NCI-H2227 (cell line): ENCODE results near the gene HSD17B1.

ENCODE experiments used
- DNase-seq: peaks from one replicate; lab custom pipeline; 2025; ENCODE audit not compliant: unreplicated experiment; lab: John Stamatoyannopoulos, UW

Gene HSD17B1

DNA sequence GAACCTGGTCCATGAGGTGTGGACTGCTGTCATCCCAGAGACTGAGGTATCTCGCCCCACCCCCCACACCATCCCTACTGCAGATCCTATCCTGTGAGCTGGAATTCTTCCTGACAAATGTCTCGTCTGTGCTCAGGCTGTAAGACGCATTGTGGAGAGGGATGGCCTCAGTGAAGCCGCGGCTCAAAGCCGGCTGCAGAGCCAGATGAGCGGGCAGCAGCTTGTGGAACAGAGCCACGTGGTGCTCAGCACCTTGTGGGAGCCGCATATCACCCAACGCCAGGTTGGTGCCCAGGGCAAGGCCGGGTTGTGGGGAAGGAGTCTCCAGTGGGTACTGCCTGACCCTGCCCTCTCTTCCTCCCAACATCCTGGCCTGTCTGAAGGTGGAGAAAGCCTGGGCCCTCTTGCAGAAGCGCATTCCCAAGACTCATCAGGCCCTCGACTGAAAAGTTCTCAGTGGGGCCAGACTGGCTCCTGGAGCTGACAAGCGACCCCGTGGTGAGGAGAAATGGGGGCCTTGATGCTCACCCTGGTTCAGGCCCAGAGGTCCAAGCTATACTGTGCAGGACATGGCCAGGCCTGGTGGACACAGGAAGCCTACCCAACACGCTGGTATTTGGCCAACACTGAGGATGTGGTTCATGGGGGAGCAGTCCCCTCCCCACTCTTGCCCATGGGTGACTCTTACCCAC is 12.9 kb downstream of the HSD17B1 start:
- no peak for DNase-seq

DNA sequence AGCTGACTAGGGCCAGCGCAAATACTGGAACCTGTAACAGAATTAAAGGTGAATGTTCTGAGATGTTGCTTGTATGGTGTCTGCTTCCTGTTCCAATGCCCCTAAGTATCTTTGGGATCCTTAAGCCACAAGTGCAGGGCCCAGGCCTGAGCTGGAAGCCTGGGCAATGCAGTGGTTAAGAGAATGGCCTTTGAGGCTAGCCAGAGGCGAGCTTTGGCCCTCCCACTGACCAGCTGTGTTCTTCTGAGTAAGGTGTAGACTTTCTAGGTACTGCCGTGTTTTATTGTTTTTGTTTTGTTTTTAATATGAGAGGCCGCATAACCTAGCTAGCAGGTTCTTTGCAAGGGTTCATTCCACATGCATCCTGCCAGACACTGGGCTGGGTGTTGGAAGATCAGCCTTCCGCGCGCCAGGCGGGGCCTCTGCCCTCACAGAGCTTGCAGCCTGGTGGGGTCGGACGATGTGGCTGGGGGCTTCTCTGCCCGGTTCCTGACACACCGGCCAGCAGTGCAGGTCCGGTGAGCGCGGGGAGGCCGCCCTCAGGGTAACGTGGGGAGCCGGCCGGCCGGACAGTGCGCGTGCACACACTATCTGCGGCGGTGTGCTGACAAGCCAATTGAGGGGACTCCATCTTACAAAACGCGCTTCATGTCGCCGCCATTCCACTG is 13.6 kb downstream of the HSD17B1 start:
- peak; percentile 64 for DNase-seq

DNA sequence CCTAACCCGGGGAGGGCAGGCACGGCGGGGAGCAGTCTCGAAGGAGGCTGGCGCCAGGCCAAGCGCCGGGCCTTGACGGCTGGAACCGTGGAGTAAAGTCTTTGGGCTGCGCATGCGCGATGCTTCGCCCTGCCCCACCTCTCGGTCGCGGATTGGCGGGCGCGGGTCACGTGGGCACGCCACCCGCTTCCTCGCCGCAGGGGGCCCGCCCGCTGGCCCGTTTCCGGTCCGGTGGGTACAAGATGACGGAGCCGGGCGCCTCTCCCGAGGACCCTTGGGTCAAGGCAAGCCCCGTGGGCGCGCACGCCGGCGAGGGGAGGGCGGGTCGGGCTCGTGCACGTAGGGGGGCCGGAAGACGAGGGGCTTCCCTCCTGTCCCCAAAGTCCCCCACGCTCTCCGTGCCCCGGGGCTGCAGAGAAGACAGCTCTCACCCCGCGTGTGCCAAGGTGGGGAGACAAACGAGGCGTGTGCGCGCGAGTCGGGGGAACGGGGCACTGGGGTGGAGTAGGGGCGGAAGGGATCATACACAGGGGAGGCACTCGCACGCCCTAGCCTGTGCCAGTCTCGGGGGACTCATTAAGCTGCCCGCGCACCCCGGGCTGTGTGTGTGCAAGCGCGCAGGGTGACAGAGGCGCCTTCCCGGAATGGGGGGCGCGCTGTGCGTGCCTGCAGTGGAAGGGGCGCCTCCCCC is 14.3 kb downstream of the HSD17B1 start, which contains the start of gene MLX:
TSS of gene MLX (plus strand) at position 218 of the 691 bp plus-strand sequence. CDS start at position 243, 25 bp downstream.
- DNase-seq = peak; percentile 98

DNA sequence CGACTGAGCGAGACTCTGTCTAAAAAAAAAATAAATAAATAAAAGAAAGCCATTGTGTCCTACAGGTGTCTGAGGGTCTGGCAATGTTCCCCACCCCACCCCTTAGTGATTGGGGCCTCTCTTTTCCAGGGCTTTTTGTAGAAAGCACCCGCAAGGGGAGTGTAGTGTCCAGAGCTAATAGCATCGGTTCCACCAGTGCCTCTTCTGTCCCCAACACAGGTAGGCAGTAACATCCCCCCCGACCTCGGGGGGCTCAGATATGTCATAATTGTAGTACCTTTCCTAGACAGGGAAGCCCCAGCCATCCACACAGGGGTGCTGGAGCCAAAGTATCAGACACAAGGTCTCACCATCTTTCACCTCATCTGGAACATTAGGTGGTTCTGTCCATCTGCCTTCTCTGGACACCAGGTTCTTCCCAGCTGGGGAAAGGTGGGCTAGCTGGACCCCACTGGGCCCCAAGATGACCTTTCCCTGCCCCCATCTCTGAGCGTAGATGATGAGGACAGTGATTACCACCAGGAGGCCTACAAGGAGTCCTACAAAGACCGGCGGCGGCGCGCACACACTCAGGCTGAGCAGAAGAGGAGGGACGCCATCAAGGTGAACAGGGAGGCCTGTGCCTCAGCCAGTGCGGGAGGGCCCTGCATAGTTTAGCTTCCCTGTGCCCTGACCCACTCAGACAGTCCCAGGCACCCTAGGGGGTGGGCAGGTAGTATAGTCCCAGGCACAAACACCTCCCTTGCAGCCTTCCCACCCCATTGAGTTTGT is 15.8 kb downstream of the HSD17B1 start:
- DNase-seq = no peak

DNA sequence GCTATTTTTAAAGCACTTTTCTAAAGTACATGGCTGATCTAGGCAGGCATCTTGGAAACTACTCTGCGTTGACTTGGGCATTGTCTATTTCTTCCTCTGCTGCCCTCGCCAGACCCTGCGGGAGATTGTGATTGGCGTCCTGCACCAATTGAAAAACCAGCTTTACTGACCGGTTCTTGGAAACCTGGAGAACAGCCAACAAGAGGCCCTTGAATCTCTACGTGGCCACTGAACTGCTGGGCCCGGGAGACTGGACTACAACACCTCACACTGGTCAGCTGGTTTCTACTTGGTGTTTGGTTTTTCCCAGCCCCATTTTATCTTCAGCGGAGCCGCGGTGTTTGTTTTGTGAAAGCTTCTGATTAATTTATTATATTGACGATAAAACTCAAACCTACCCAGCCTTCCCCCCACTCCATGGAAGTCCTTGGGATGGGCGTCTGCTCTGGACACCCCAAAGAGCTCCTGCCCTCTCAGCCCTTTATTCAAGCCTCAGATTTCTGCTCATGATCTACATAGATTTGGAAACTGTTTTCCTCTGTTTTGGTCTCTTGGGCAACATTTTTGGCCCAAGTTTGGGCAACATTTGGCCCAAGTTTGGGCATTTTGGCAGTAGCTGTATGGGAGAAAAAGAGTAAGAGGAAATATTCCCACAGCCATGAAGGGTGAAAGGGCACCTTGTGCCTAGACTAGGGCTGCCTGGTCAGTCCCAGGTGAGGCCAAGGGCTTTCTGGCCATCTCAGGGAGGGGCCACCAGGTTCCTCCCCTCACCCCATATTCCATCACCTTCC is 18.9 kb downstream of the HSD17B1 start:
- peak; percentile 50 for DNase-seq

DNA sequence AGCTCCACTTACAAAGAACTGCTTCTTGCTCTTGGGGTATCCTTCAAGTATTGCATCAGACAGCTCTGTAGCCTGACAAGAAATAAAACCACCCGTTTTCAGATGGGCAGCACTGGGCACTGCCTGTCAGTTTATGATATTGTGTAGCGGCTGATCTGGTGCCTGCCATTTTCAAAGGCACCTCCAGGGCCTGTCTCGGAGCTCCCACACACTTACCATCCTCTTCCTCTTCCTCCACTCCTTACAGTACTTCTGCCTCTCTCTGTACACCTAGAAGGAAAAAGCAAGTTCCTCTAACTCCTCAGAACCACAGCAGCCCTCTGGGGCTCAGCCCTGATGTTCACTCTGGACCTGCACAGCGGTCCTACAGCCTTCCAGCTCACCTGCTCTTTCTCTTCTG is 20.4 kb downstream of the HSD17B1 start:
- DNase-seq = no peak

DNA sequence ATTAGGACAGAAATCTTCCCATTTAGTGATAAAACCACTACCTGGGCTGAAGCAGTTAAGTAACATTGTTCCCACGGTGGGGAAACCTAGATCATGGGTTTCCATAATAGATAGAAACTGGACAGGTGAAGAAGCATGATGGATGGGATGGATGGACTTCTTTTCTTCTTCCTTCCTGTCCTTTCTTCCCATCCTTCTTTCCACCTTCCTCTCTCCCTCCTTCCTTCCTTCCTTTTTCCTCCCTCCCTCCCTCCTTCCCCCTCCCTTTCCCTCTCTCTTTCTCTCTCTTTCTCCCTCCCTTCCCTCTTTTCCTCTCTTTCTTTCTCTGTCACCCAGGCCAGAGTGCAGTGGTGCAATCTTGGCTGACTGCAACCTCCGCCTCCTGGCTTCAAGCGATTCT is 21.7 kb downstream of the HSD17B1 start:
- DNase-seq = no peak

DNA sequence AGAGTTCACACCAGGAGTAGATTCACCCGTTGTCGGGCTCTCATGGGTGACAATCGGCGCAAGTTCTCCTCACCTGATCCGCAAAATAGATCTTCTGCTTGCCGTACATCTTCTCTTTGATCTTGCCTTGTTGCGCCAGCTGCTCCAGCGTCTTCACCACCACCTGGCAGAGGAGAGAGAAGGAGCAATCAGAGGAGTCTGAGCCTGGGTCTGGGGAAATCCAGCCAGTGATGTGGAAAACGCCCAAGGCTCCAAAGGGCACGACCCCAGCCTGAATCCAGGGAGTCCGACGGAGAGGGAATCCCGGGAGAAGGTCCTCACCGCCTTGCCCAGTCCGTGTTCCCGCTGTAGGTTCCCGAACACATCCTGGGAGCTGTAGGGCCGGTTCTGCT is 24.4 kb downstream of the HSD17B1 start:
- DNase-seq = no peak

DNA sequence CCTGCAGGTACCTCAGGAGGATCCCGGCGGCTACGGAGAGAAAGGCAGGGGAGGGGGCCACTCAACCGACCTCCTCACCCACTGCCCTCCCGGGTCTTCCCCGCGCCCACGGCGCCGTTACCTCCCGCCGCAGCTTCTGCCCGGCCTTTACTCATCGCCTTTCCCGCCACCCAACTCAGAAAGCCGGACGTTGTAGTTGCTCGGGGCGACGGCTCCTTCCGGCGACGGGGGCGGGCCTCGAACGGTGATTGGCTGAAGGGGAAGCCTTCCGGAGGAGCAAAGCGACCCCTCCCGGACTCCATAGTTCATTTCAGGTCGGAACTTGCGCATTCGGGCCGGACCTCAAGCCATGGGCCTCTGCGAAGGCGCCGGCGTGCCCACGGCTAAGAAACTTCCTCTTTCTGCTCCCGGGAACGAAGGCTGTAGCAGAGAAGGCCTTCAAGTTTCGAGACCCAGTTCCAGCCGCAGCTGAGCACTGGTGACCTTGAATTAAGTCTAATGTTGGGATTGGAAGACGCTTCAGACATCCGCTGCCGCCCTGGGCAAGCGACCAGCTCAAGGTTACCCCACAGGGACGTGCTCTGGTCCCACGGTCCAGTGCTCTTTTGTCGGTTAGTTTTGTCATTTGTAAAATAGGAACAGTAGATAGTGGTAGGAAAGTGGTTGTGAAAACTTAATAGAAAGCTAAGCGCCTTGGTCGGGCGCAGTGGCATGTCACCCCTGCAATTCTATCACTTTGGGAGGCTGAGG is 25.0 kb downstream of the HSD17B1 start, which contains the start of gene PSMC3IP:
TSS of gene PSMC3IP (minus strand) at position 198 of the 750 bp plus-strand sequence. CDS start at position 155, 43 bp downstream.
- DNase-seq = peak; percentile 96

DNA sequence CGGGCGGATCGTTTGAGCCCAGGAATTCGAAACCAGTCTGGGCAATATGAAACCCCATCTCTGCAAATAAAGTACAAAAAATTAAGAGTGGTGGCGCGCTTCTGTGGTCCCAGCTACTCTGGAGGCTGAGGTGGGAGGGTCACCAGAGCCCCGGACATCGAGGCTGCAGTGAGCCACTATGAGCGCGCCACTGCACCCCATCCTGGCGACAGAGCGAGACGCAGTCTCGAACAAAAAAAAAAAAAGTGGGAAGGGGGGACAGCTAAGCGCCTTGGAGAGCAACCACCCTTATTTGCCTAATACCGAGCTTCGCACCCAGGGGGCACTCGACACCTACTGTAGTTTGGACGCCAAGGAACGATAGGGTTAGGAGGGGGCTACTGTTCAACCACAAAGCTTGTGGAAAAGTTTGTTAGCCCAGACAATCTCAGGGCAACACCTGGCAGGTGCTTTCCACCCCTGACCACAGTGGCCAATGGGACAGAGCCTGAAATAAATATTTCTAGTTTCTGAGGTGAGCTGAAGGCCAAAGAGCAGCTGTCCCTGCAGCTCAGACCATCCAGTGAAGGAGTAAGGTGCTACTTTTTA is 25.7 kb downstream of the HSD17B1 start:
- peak; percentile 85 for DNase-seq

DNA sequence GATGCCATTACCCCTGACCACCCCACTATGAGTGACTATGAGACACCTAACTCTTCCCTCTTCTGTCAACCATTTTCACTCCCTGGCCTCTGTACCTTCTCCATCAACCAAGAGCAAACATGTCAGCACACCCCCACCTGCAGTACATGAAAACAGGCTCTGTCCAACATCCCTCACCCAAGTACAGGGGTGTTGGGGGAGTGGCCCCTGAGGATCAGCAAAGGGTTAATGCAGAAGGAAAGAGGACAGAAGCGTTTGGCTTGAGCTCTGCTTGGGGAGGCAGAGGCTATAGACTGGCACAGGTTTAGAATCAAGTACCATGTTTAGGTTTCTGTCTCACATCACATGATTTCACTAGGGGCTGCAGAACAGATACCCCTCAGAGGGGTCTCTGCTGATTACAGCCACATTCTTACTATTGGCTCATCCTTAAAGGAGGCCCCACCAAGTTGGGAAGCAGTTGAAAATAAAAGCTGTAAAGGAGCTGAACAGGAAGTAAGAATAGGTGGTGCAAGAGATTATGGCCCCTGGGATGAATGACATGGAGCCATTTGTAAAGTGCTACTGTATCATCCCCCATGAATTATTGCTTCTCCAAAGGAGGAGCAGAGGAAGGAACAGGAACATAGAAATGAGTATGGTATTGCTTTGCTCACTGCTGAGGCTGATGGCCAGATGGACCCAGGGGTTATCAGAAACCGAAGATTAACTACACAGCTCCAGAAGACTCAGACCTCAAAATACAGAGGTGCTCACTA is 27.2 kb downstream of the HSD17B1 start:
- no peak for DNase-seq

DNA sequence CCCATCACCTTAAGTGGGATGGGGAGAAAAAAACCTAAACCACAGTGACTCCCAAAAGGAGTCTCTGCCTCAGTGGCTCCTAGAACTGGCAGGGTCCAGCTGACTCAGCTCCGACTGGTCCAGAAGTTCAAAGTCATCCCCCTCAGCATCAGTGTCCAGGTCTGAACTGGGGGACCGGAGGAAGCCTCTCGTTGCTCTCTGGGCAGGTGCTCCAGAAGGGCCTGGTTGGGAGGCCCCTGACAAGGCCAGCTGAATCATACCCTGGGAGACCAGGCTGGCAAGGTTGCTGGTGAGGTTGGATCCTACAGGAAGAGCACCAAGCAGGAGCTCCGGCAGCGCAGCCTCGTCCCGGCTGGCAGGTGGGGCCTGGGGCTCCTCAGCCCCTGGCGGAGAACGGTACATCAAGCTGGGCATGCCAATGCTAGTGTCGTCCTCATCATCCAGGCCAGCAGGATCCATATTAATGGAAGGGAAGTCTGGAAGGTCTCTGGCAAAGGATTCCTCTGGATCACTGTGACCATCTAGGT is 29.1 kb downstream of the HSD17B1 start:
- DNase-seq = no peak

DNA sequence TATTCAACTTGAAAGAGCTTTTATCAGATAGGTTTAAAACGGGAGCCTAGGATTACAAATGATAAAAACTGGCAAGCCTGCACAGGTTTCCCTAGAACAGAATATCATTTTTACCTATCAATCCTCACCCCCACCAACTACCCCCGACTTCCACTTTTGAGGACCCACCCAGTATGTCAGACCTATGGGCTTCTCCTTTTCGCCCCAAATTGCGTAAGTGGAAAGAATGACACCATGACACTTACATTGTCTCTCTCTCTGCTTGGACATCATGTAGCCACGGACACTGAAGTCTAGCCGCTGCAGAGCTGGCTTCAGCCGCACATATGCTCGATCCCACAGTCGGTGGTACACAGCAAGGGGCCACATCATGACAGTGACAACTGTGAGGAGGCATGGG is 32.2 kb downstream of the HSD17B1 start:
- no peak for DNase-seq

DNA sequence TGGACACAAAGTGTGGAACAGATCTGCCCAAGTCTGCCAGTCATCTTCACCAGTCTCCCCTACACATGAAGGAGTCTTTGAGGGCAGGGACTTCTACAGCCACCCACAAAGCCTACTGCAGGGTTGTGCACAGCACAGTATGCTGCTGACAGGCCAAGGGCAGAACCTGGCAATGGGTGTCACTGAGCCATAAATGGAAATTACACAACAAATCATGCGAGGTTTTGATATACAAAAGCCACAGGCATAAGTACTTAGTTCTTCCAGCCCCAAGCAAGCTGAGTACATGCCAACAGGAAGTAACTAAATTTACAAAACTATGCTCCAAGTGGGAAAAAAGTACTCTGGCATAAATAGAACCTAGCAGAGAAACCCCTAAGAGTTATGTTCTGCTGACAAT is 32.6 kb downstream of the HSD17B1 start:
- no peak for DNase-seq

DNA sequence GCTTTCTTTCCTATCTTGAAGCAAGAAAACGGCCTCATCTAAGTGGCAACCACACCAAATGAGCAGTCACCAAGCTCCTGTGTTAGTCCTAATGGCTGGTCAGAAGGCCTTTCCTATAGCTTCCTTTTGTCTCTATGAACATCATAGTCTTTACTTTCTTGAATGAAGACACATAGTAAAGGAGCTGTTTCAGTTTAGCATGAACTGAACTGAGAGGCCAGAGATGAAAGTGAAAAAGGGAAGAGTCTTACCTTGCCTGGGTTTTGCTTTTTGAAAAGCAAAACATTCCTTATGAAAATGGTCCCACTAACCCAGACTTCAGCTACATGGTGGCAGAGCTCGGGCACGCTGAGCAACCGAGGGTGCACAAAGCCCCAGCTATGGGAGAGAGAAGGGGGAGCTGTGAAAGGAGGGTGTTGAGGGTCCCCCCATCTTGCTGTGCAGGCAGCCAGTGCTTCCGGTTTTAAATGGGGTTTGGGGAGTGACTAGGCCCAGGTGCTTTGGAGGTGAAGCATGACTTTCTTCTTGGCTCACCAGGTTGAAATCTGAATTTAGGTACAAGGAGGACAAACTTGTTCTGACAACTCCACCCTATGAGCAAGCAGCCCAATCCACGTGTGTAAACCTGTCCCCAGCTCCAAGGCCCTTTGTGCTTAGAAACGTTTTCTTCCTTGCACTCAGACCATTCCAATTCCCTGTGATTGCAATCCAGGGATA is 33.9 kb downstream of the HSD17B1 start:
- no peak for DNase-seq

DNA sequence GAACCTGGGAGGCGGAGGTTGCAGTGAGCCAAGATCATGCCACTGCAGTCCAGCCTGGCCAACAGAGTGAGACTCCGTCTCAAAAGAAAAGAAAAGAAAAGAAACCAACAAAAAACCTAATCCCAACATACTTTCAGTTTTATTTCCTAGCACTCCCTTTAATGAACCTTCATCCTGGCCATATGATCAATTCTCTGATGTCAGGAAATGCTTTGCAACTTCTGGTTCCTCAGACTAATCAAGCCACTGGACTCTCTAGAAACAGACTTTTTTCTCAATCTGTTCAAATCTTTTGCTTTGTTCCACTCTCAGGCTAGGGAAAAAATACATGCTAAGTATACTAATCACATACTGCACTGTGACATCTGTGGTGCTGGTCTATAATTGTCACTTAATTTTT is 38.2 kb downstream of the HSD17B1 start:
- DNase-seq = no peak

DNA sequence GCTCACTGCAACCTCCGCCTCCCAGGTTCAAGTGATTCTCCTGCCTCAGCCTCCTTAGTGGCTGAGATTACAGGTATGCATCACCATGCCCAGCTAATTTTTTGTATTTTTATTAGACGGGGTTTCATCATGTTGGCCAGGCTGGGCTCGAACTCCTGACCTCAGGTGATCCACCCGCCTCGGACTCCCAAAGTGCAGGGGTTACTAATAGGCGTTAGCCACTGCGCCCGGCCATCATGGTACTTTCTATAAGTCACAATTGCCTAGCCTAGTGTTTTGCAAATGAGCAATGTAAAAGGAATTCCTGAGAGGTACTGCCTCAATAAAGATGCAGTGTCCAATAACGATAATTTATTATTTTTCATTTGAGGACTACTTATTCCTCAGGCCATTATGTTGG is 38.7 kb downstream of the HSD17B1 start:
- DNase-seq = no peak

DNA sequence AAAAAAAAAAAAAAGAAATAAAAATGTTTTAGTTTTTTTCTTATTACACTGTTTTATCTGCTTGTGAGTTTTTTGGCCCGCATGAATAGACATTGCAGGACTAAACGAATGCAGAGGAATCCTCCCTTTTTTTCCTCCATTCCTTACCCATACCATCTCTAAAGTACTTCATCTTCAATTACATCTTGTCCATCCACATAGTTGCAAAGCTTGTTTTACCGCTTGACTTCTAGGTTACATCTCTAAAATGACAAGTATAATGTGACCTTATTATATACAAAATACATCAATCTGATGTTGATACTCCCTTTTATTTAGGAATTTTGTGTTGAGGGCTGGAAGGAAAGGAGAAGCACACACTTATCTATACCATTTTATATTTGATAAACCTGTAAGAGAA is 43.7 kb downstream of the HSD17B1 start:
- no peak for DNase-seq
